Astrocyte of the cerebellum (primary cell): Measurements from ENCODE around the gene CELSR3.

Experiments
- DNase-seq: peaks from one replicate; pipeline ENCODE4 v3.0.0-alpha.2; 2011; ENCODE audit warnings: low read depth
- H3K4me3 ChIP-seq: 2 replicates; pipeline ENCODE4 v1.5.1; 2011; ENCODE audit warnings: mild to moderate bottlenecking, low read depth, low read length, moderate library complexity
- in situ Hi-C: cut with HindIII; loops from 2 replicates; pipeline ENCODE4 v1.10.0; 2017; ENCODE audit warnings: low sequenced_read_pairs
- TF ChIP-seq, protein P1 (sequence below): IDR thresholded peaks from 2 replicates; pipeline ENCODE4 v1.5.1; 2012; ENCODE audit warnings: low read length, low read depth, moderate library complexity, mild to moderate bottlenecking; ENCODE audit errors: missing control alignments

CELSR3 gene

DNA sequence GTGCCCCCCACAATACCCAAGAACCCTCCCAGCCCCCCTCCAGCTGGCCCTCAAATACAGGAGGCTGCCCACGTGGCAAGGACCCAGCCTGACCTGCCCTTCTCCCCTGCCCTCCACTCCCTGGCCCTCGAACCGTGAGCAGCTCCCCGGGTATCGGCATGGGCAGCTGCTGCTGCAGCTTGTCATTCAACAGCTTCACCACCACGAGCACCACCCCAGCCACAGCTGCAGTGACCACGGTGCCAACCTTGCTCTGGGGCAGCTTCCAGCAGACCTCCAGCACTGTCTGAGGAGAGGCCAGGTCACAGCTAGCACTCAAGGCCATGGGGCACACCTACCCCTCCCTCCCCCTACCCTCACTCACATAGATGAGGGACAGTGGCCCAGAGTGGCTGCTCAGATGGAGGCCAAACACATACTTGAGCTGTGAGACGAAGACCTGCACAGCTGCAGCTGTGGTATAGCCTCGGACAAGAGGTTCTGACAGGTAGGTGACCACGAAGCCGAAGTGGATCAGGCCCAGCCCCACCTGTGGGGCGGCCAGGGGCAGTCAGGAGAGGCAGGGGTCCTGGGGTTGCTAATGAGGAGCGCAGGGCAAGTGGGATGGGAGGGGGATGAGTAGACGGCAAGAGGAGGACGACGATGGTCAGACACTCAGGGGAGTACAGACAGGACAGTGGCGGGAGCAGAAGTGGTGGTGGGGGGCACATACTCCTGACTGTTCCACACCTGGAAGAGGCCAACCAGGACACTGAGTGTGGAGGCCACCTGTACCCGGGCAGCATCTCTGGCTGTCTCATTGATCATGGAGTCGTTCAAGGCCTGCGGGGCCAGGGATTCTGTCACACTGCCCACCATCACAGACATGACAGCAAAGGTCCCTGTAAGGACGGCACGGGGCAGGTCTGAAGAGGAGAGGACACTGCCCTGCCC lies 30.9 kb downstream of the CELSR3 start:
- in situ Hi-C loops, result loop anchor here (10.0 kb wide), 1 partner anchor 77 kb away; the partner anchor contains the start of gene PFKFB4
- H3K4me3 ChIP-seq, result no peak overlapping the region
- DNase-seq, result no peak
- TF ChIP-seq, protein P1, sequence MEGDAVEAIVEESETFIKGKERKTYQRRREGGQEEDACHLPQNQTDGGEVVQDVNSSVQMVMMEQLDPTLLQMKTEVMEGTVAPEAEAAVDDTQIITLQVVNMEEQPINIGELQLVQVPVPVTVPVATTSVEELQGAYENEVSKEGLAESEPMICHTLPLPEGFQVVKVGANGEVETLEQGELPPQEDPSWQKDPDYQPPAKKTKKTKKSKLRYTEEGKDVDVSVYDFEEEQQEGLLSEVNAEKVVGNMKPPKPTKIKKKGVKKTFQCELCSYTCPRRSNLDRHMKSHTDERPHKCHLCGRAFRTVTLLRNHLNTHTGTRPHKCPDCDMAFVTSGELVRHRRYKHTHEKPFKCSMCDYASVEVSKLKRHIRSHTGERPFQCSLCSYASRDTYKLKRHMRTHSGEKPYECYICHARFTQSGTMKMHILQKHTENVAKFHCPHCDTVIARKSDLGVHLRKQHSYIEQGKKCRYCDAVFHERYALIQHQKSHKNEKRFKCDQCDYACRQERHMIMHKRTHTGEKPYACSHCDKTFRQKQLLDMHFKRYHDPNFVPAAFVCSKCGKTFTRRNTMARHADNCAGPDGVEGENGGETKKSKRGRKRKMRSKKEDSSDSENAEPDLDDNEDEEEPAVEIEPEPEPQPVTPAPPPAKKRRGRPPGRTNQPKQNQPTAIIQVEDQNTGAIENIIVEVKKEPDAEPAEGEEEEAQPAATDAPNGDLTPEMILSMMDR, result no peak

- TF ChIP-seq, protein P1, result no peak
- DNase-seq, result no peak
- in situ Hi-C loops, result loop anchor here (10.0 kb wide), 1 partner anchor 76 kb away; the partner anchor contains the start of gene PFKFB4
- H3K4me3 ChIP-seq, result no peak overlapping the region
Measured at GRCh38 chr3:48630833-48631232, 31.9 kb downstream of the CELSR3 start.

GRCh38 chr3:48630407-48630806 lies 32.3 kb downstream of the CELSR3 start:
- in situ Hi-C loops, result loop anchor here (10.0 kb wide), 1 partner anchor 76 kb away; the partner anchor contains the start of gene PFKFB4
- no peak overlapping the region for H3K4me3 ChIP-seq
- no peak for DNase-seq
- TF ChIP-seq, protein P1, result no peak

- TF ChIP-seq, protein P1, result no peak
- DNase-seq, result no peak
- H3K4me3 ChIP-seq, result no peak overlapping the region
- in situ Hi-C loops, result loop anchor here (10.0 kb wide), 1 partner anchor 75 kb away; the partner anchor contains the start of gene PFKFB4
Measured at GRCh38 chr3:48629894-48630293, 32.8 kb downstream of the CELSR3 start.

- no peak overlapping the region for H3K4me3 ChIP-seq
- DNase-seq, result no peak
- in situ Hi-C loops, result no loop called here
- TF ChIP-seq, protein P1, result no peak
Measured at GRCh38 chr3:48628277-48629017, 34.2 kb downstream of the CELSR3 start.

- no peak for DNase-seq
- H3K4me3 ChIP-seq, result no peak overlapping the region
- in situ Hi-C loops, result no loop called here
- TF ChIP-seq, protein P1, result no peak
Measured at GRCh38 chr3:48625600-48625999, 37.1 kb downstream of the CELSR3 start.
